Activated T-cell treated with anti-CD3 and anti-CD28 coated beads for 4 hours (primary cell): ENCODE data around the gene MTIF2.
"Not testable (repeated sequence)": the region's sequence is repeated elsewhere in the genome, so short reads cannot be mapped to it uniquely, and the experiment has no call there.

Experiments
- DNase-seq: peaks from one replicate; pipeline ENCODE4 v3.0.0-alpha.2; 2020

The MTIF2 gene

DNA sequence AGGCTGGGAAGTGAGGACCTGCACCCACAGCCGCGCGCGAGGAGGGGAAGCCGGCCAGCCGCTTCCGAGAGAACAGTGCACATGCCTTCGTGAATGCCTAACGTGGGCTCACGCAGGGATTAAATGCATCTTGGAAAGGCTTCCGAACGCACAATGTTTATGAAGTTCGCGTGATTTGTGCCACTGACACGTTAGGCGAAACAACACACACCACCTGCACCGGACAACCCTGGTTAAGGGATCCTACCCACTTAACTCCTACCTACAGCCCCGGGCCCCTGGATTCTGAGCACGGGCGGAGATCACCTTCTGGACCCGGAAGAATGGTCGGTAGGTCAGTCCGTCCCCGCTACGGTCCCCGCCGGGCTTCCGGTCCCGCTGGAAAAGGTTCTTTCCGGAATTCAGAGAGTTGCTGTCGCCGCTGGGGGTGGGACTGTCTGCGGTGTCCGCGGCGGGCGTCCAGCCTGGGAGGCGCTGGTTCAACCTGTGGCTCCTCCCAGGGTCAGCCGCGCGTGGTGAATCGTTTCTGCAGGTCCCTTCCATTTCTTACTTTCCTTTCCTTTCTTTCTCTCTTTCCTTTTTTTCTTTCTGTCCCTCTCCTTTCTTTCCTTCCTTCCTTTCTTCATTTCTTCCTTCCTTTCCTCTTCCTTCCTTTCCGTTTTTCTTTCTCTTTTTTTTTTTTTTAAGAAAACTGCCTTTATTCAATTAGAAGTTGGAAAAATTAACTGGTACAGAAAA is at the start of gene MTIF2:
Gene MTIF2, minus strand, starts transcription at position 325 of the 738 bp plus-strand sequence. CDS start 5,373 bp downstream, outside the sequence.
- DNase-seq = peak; percentile 75

DNA sequence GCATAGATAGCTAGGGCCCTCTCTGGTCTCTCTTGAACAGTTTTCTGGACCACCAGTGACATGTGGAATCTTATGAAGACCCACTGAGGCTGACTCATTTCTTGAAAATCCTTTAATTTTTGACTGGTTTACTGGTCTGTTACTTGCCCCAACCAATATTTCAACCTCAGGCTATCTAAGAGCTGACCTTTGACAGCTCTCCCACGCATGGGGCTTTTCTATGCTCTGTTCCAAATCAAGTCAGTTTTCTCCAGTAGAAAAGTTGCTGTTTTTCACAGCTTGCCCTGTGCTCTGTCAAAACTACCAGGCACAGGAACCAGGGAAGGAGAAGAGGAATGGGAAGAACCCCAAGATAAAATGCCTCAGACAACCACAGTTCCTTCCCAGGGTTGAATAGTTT is 46.0 kb upstream of the MTIF2 start:
- no peak for DNase-seq

GRCh38 chr2:55311444-55311870 is 42.4 kb upstream of the MTIF2 start:
- DNase-seq = no peak

DNA sequence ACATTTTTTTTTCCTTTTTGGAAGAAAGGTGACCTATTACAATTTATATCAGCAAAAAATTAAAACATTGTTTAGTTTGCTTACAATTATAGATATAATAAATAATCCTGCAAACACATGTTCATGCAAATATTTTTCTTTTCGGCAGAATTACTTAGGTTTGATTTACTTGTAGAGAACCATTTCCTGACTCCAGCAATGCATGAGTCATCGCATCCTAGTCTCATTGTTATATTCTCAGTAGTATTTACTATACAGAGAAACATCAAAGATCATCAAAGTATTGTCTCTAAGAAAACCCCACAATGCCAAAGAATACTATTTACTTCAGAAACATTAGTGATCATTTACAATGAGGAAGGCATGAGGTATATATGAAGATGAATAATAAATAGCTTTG is 40.4 kb upstream of the MTIF2 start:
- DNase-seq = no peak

DNA sequence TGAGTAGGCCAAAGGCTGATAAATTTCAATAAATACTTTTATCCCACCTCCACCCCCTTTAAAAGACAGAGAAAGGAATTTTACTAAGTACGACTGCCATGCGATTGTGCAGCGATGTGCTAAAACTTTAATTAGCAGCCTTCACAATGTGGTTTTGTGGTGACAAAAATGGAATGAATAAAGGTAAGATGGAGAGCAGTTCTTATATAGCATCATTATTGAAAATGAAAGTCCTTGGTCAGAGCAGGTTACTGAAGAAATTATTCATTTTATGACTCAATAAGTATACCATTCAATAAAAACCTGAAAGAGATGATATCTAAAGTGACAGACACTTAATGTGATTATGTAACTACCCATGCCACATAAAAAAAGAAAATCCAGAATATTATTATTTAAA is 33.2 kb upstream of the MTIF2 start:
- no peak for DNase-seq

DNA sequence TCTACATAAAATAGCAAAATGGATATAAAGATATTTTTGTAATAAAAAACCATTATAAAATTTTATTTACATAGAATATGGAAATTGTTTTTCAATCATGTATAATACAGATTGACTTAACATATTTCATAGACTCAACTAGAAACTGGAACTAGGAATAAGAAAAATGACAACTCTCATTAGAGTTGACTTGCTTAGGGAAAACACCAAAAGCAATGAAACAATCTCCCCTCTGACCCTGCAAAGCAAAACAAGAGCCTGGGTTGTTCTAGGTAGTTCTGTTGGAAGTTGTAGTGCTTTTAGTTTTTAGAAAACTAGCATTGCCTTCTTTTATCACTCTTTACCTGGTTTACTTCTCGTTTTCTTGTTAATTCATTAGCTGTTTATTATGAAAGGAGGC is 32.2 kb upstream of the MTIF2 start:
- DNase-seq = no peak

DNA sequence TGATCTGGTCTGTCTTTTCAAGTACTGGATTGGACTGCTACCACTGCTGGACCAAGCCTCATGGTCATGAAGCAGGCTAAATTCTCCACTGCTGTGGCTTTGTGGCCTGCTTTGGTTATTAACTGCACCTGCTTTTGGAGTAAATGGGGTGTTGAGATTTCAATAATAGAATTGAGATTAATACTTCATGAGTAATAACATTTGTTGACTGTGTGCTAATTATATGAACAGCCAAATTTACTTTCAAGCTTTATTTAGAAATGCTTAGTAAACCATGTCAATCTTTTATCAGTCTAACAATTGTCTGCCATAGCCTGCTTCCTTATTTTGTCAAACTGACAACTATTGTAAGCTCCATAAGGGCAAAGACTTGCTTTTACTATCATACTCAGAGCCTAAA is 27.4 kb upstream of the MTIF2 start:
- no peak for DNase-seq

GRCh38 chr2:55283083-55283482 is 14.1 kb upstream of the MTIF2 start:
- no peak for DNase-seq

DNA sequence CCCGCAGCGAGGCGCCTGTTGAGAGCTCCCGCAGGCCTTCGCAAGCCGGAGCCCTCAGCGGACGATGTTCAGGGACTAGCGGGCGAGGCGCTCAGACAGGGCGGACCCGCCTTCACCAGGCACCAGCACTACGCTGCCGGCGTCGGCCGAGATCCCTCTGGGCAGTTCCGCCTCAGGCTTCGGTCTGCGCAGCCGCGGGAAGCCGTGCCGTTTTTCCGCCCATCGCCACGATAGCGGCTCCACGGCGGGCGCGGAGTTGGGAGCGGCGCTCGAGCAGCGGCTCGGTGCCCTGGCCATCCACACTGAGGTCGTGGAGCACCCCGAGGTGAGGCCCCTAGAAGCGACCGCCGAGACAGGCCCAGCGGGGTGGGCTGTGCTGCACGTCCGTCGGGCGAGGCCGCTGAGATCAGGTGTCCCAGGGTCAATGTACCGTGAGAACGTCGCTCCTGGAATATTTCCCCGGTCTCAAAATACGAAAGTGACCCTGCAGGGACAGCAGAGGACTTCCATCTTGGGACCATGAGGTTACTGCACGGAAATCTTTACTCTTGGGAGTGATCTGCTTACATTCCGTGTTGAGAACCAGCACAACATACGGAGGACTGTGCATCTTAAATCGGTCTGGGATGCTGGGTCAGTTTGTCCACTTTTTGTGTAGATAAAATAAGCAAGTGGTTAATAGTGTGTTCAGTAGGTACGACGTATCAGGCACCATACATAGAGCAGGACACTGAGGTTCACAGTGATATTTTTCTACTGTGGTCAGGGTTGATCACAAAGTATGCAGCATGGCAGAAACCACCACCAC is 13.3 kb upstream of the MTIF2 start:
- peak; percentile 67 for DNase-seq

GRCh38 chr2:55280851-55281546 is 12.0 kb upstream of the MTIF2 start:
- DNase-seq = not testable (repeated sequence)

GRCh38 chr2:55279859-55280424 is 10.9 kb upstream of the MTIF2 start:
- not testable (repeated sequence) for DNase-seq

DNA sequence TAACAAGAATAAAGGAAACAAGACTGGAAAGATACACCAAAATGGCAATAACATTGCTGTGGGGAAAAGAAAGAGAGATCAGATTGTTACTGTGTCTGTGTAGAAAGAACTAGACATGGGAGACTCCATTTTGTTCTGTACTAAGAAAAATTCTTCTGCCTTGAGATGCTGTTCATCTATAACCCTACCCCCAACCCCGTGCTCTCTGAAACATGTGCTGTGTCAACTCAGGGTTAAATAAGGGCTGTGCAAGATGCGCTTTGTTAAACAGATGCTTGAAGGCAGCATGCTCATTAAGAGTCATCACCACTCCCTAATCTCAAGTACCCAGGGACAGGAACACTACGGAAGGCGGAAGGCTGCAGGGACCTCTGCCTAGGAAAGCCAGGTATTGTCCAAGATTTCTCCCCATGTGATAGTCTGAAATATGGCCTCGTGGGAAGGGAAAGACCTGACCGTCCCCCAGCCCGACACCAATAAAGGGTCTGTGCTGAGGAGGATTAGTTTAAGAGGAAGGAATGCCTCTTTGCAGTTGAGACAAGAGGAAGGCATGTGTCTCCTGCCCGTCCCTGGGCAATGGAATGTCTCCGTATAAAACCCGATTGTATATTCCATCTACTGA is 10.3 kb upstream of the MTIF2 start:
- not testable (repeated sequence) for DNase-seq

- DNase-seq = no peak
Observed at GRCh38 chr2:55277310-55277709, 8.3 kb upstream of the MTIF2 start.

- not testable (repeated sequence) for DNase-seq
Observed at GRCh38 chr2:55274346-55274745, 5.3 kb upstream of the MTIF2 start.

- DNase-seq = no peak
Observed at GRCh38 chr2:55269645-55269990, 587 bp upstream of the MTIF2 start.

DNA sequence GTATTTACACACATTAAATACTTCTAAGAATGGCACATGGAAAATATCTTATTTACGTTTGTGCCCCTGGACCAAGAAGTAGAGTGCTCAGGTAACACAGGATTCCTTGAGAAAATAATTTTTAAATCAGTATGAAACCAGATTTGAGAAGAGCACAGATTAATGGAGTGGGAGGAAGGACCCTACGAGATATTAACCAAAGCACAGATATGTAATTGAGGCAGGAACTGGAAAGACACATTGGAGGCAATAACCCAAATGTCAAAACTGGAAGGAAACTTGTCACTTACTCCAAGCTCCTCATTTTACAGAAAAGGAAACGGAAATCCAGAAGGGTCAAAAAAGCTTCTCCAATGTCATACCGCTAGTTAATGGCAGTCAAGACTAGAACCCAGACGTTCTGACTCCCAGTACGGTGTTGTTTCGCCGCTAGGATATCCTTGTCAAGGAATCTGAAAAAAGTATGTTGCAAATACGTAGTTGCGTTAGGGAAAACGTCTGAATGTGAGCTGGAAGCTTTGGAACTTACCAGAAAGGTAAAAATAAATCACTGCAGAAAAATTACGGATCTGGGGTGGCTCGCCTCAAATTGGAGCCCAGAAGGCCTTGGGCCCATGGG is 634 bp downstream of the MTIF2 start:
- no peak for DNase-seq

- not testable (repeated sequence) for DNase-seq
Observed at GRCh38 chr2:55259586-55259985, 9.4 kb downstream of the MTIF2 start.

GRCh38 chr2:55252832-55253231 is 16.2 kb downstream of the MTIF2 start:
- DNase-seq = no peak

- DNase-seq = no peak
Observed at GRCh38 chr2:55247025-55247424, 22.0 kb downstream of the MTIF2 start.

DNA sequence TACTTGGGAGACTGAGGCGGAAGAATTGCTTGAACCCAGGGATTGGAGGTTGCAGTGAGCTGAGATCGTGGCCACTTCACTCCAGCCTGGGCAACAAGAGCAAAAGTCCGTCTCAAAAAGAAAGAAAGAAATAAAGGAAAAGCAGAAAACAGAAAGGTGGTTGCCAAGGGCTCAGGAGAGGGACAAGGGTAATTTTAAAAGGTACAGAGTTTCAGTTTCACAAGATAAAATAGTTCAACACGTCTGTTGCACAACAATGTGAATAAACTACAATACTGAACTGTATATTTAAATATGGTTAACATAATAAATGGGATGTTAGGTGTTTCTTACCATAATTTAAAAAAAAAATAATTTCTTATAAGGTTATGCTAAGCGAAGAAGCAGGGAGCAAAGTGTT is 23.6 kb downstream of the MTIF2 start:
- no peak for DNase-seq

- no peak for DNase-seq
Observed at GRCh38 chr2:55242617-55243016, 26.4 kb downstream of the MTIF2 start.

- not testable (repeated sequence) for DNase-seq
Observed at GRCh38 chr2:55241582-55241981, 27.4 kb downstream of the MTIF2 start.
